OCI-LY3 (cell line): ENCODE data around the gene CALD1.

Source experiments
- CTCF ChIP-seq: fragments of 200-600, 300-600 bp; sonication (generic); IDR thresholded peaks from 2 replicates; pipeline ENCODE4 v1.5.1; 2014; ENCODE audit warnings: antibody characterized with exemption, low read length, low read depth
- EZH2phosphoT487 ChIP-seq: fragments of 200-600 bp; shearing (Covaris generic); IDR thresholded peaks from 2 replicates; pipeline ENCODE4 v1.6.1; 2018; ENCODE audit warnings: antibody characterized with exemption, mixed run types, low read depth

DNA sequence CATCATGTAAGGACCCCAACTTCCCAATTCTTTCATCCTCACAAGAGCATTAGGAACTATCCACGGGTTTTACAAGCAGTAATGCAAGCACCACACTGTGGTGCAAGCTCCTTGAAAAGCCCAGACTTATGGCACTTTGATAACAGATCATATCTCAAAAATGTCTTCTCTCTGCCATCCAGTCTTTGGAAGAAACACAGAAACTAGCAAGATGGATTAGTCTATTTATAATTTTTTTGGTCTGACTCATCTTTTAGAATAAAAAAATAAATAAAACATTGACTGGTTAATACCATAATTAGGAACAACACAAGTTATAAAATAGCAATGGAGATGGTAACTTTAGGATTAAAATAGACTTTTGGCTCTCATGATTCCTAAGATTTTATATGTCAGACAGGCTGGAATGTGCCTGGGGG lies 49.0 kb upstream of the CALD1 start:
- TF ChIP-seq EZH2phosphoT487, result no peak
- no peak for TF ChIP-seq CTCF
